ENCODE results near the gene EEFSEC. TPM values are rescaled to one million over a fixed set of nuclear protein-coding genes. Genes with fewer than 3 reads are reported as not detected.

Gene EEFSEC
- polyA plus RNA-seq, 4 donors: 15.7 to 27.8 (median 21.6) TPM

DNA sequence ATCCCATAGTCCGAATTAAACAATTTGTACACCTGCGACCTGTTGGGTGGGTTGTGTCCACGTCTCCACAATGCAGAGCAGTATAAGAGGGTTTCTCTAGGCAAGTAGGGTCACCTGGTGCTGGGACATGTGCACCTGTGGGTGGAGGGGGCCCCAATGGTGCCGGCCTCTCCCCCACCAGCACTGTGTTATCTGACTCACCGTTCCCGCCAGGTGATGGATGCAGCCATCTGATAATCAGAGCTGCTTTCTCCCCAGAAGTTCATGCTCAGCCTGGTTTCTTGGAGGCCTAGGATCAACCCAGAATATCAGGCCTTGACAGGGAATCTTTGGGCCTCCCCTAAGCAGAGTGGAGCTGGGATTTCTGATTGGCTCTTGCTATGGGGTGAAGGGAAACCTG, 227.4 kb downstream of the EEFSEC start:
- DNase-seq (ENCODE audit: low read depth in 4 of 4, low spot score in 3 of 4): no peak

GRCh38 chr3:128381609-128382008, 228.3 kb downstream of the EEFSEC start:
- DNase-seq (ENCODE audit: low read depth in 4 of 4, low spot score in 3 of 4): no peak

DNA sequence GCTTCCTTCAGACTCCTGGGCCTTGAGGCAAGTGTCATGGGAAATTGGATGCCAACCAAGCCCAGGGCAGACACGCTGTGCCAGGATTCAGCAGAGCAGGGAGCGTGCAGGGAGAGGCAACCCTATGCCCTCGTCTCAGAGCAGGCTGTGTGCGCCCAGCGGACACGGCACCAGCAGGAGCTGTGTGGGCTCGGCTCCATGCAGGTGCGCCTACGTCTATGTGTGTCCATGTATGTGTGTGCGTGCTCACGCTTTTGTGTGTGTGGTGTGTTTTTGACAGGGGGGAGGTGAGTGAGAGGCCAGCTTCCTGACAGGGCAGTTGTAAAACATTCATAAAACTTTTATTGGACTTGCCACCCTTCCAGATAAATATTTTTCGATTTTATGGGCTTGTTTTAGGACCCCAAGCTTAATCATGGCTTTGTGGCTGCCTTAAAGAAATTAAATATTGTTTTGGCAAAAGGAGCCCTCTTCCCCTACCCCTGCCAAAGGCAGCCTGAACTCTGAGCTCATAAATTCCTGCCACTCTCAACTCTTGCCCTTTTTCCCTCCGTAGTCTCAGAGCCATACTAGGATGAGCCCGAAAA, 229.0 kb downstream of the EEFSEC start:
- no peak for DNase-seq (ENCODE audit: low read depth in 4 of 4, low spot score in 3 of 4)

DNA sequence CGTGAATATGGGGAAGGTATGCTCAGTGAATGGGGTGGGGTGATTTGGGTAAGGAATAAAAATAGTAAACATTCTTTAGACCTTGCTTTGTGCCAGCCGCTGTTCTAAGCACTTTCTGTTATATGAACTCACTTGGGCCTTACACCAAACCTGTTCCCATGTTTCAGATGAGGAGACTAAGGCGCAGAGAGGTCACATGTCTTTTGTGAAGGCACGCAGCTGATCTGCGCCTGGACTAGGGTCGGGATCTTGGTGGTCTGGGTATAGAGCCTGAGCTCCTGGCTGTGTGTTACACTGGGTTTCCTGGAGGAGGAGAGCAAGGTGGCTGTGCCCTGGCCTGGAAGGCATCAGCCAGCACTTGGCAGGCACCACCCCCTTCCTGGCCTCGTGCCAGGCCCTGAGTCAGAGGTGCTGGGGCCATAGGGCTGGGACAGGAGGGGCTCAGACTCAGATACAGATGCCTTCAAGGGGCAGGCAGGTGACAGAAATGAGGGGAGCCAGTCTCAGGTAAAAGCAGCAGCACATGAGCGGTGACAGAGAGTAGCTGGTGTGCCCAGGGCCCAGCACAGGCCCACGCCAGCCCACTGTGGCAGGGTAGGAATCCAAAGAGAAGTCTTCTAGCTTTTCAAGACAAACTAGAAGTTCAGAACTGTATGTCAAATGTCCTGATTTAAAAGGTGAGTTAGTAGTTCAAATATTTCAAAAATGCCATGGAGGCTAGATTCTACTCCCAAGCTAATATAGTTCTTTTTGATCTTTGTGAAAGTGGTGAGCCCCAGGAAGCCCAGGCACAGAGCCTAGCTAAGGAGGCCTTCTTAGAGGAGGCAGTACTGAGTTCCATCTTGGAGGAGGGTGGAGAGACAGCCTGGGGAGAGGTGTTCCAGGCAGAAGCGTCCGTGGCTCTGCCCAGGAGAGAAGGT, 230.3 kb downstream of the EEFSEC start:
- DNase-seq (ENCODE audit: low read depth in 4 of 4, low spot score in 3 of 4): no peak

- DNase-seq (ENCODE audit: low read depth in 4 of 4, low spot score in 3 of 4): no peak
Measured at GRCh38 chr3:128385080-128385832, 232.0 kb downstream of the EEFSEC start.

DNA sequence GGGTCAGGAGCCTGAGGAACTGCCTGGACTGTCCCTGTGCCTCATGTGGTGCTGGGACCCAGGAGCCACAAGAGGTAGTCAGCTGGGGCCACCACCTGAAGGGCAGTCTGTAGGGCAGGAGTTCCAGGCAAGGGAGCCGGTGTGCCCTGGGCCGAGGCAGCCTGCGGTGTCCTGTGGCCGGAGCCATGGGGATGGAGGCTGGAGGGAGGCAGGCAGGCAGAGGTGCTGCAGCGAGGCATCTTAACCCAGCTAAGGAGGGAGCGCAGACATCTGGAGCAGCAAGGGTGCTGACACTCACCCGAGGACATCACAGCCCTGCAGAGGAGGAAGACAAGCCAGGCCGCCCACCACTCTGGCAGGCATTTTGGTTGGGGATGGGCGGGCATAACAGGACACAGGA, 235.7 kb downstream of the EEFSEC start:
- DNase-seq (ENCODE audit: low read depth in 4 of 4, low spot score in 3 of 4): no peak

DNA sequence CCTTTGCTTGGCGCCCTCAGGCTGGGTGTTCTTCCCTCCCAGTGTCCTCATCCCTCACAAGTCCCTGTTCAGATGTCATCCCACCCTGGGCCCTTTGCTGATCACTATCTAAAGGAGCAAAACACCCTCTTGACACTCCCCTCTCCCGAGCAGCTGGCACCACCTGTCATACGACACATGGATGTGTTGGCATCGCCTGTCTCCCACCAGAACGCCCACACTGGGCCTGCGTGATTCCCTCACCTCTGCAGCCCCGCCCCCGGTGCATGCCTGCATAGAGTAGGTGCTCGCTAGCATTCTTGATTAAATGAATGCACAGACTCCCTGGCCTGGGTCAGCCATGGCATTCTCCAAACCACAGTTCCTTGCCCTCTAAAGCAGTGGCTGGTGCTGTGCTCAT, 237.6 kb downstream of the EEFSEC start:
- no peak for DNase-seq (ENCODE audit: low read depth in 4 of 4, low spot score in 3 of 4)

GRCh38 chr3:128392021-128392420, 238.7 kb downstream of the EEFSEC start:
- DNase-seq (ENCODE audit: low read depth in 4 of 4, low spot score in 3 of 4): no peak

- no peak for DNase-seq (ENCODE audit: low read depth in 4 of 4, low spot score in 3 of 4)
Measured at GRCh38 chr3:128392818-128393544, 239.7 kb downstream of the EEFSEC start.

DNA sequence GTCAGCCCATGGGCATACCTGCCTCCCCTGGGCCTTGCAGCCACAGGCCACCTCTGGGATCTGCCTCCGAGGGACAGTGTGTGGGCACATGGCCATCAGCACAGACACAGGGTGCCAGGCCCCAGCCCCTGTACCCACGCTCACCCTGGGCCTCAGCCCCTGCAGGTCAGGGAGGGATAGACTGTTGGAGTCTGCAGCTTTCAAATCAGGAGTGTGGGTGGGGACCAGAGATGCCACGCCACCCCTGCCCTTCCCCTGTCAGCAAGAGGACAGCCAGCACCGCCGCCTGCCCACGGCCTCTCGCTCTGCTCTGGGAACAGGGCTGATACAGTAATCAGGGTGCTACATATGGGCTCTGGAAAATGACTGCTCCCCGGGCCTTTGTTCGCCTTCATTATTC, 240.8 kb downstream of the EEFSEC start:
- no peak for DNase-seq (ENCODE audit: low read depth in 4 of 4, low spot score in 3 of 4)

GRCh38 chr3:128395046-128395445, 241.8 kb downstream of the EEFSEC start:
- DNase-seq (ENCODE audit: low read depth in 4 of 4, low spot score in 3 of 4): no peak

GRCh38 chr3:128395500-128396162, 242.3 kb downstream of the EEFSEC start:
- DNase-seq (ENCODE audit: low read depth in 4 of 4, low spot score in 3 of 4): no peak

DNA sequence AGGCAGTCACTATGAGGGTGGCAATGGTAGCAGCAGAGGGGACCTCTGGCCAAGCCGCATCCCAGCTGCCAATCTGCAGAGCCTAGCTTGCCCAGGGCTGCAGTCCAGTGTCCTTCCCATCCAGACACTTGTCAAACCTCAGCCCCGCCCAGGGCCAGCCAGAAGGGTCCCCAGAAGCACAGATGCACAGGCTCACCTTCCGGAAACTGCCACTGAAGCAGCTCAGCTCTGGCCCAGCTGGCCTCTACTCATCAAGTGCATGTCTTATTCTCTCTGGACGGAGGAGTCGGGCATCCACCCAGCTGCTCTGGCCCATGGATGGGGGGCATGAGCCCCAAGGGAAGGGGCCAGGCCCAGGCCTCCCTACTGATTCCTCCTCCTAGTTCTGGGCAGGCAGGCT, 244.2 kb downstream of the EEFSEC start:
- DNase-seq (ENCODE audit: low read depth in 4 of 4, low spot score in 3 of 4): no peak

- DNase-seq (ENCODE audit: low read depth in 4 of 4, low spot score in 3 of 4): no peak
Measured at GRCh38 chr3:128398586-128398985, 245.3 kb downstream of the EEFSEC start.

- no peak for DNase-seq (ENCODE audit: low read depth in 4 of 4, low spot score in 3 of 4)
Measured at GRCh38 chr3:128399221-128399915, 246.1 kb downstream of the EEFSEC start.

- DNase-seq (ENCODE audit: low read depth in 4 of 4, low spot score in 3 of 4): no peak
Measured at GRCh38 chr3:128400671-128401070, 247.4 kb downstream of the EEFSEC start.

DNA sequence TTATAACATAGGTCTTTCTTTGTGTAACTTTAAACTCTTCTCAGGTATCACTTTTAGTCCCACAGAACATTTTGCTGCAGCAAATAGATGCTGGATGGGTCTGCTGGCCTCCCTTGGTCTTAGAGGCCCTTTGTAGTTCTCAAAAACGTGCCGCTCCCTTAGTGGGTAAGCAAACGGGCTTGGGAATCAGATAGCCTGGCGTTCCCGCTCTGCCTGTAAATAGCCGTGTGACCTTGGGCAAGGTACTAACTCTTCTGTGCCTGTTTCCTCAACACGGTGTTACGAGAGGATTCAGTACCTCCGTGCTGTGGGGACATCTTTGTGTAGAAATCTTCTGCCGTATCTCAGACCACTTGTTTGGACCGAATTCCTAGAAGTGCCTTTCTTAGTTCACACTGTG, 249.0 kb downstream of the EEFSEC start:
- DNase-seq (ENCODE audit: low read depth in 4 of 4, low spot score in 3 of 4): no peak

DNA sequence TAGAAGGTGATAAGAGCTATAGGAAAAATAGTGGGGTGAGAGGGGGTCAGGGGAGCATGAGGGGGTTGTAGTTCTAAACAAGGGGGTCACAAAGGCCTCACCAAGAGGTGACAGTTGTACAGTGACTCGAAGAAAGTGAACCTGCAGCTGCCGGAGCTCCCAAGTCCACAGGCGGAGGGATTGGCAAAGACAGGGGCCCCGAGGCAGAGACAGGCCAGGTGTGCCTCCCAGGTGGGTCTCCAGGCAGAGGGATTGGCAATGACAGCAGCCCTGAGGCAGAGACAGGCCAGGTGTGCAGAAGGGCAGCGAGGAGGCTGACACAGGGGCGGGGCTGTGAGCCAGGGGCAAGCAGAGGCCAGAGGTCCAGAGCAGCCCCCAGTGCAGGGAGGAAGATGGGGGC, 249.7 kb downstream of the EEFSEC start:
- no peak for DNase-seq (ENCODE audit: low read depth in 4 of 4, low spot score in 3 of 4)

GRCh38 chr3:128404276-128405068, 251.2 kb downstream of the EEFSEC start:
- no peak for DNase-seq (ENCODE audit: low read depth in 4 of 4, low spot score in 3 of 4)

Measured in left renal pelvis (tissue), 4 donors.